GM12891 (cell line): Measurements from ENCODE around the gene MOB3B.

Experiments used
- POLR2A ChIP-seq: IDR thresholded peaks from 2 replicates; pipeline ENCODE4 v1.6.1; 2011; ENCODE audit warnings: low read depth, low read length, control low read depth
- POLR2AphosphoS5 ChIP-seq: IDR thresholded peaks from 2 replicates; pipeline ENCODE4 v1.6.1; 2011; ENCODE audit warnings: low read depth, low read length, control low read depth
- SPI1 ChIP-seq: IDR thresholded peaks from 2 replicates; pipeline ENCODE4 v1.6.1; 2011; ENCODE audit warnings: low read depth, low read length, control low read depth
- TAF1 ChIP-seq: IDR thresholded peaks from 2 replicates; pipeline ENCODE4 v1.6.1; 2011; ENCODE audit warnings: low read depth, low read length, control low read depth

DNA sequence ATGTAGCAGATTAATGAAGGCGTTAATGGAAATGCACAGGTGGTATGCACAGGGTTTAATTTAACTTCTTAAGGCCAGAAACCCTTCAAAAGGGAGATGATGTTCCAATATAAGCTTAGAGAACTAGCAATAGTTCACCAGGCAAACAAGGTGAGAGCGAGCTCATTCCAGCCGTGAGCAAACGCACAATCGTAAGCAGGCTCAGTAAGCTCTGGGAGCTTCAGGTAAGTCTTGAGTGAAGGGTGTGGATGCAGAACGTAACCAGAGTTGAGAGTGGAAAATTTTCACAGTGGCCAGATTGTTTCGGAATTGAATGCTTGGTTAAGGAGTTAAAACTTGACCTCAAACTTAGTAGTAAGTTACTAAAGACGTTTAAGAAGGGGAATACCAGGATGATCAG lies 238.3 kb downstream of the MOB3B start:
- no peak for TF ChIP-seq POLR2A
- no peak for TF ChIP-seq SPI1
- no peak for TF ChIP-seq TAF1
- TF ChIP-seq POLR2AphosphoS5: no peak
